HEK293 (cell line): ENCODE results near the gene CMKLR1.

Experiments used
- CTCF ChIA-PET: fragments of 350-600 bp; formaldehyde crosslinking; extraction: SDS; loops from one replicate; lab custom pipeline; 2021; ENCODE audit warnings: antibody characterized with exemption; lab: Yijun Ruan, JAX
- POLR2A ChIA-PET: fragments of 300-600 bp; formaldehyde crosslinking; extraction: SDS; loops from one replicate; lab custom pipeline; 2020; ENCODE audit warnings: antibody characterized with exemption, inconsistent platforms; lab: Yijun Ruan, JAX
- H3K27ac ChIP-seq: fragments of 200-500 bp; sonication (Bioruptor generic); 2 replicates; pipeline ENCODE4 v1.5.1; 2014; ENCODE audit warnings: low read depth, low read length, control low read depth, inconsistent platforms; ENCODE audit errors: extremely low read depth
- H3K36me3 ChIP-seq, 2 experiments: fragments of 200-500 bp in 1 of 2; sonication (Bioruptor generic) in 1 of 2; 1 replicate in 1 of 2; 2 replicates in 1 of 2; pipeline ENCODE4 v1.5.1; 2014 to 2017; ENCODE audit warnings: inconsistent platforms in 2 of 2, low read length in 2 of 2; ENCODE audit not compliant: control insufficient read depth in 2 of 2, insufficient read depth in 1 of 2
- H3K4me1 ChIP-seq: fragments of 200-500 bp; sonication (Bioruptor generic); 2 replicates; pipeline ENCODE4 v1.5.1; 2014; ENCODE audit warnings: mild to moderate bottlenecking, low read length, inconsistent platforms; ENCODE audit not compliant: control insufficient read depth, insufficient read depth
- H3K4me3 ChIP-seq: 2 replicates; pipeline ENCODE4 v1.5.1; 2011; ENCODE audit warnings: low read depth, mild to moderate bottlenecking, control low read depth, low read length, moderate library complexity
- H3K9me3 ChIP-seq: fragments of 200-500 bp; sonication (Bioruptor generic); 2 replicates; pipeline ENCODE4 v1.5.1; 2014; ENCODE audit warnings: low read depth, low read length, inconsistent platforms; ENCODE audit not compliant: control insufficient read depth, insufficient read depth
- OVOL3 ChIP-seq: fragments of 450-650 bp; formaldehyde crosslinking; IDR thresholded peaks from 2 replicates; pipeline ENCODE4 v1.5.1; 2016; ENCODE audit warnings: missing biosample characterization, missing genetic modification characterization
- SCRT2 ChIP-seq: fragments of 450-650 bp; formaldehyde crosslinking; IDR thresholded peaks from 2 replicates; pipeline ENCODE4 v1.5.1; 2016; ENCODE audit warnings: missing biosample characterization, missing genetic modification characterization
- SP7 ChIP-seq: fragments of 450-650 bp; formaldehyde crosslinking; IDR thresholded peaks from 2 replicates; pipeline ENCODE4 v1.5.1; 2016; ENCODE audit warnings: missing biosample characterization, missing genetic modification characterization
- TSHZ1 ChIP-seq: fragments of 450-650 bp; formaldehyde crosslinking; IDR thresholded peaks from 2 replicates; pipeline ENCODE4 v1.5.1; 2016; ENCODE audit warnings: missing biosample characterization, missing genetic modification characterization, borderline replicate concordance
- WT1 ChIP-seq: fragments of 450-650 bp; formaldehyde crosslinking; IDR thresholded peaks from 2 replicates; pipeline ENCODE4 v1.5.1; 2016; ENCODE audit warnings: missing biosample characterization, missing genetic modification characterization
- ZBTB26 ChIP-seq: fragments of 450-650 bp; formaldehyde crosslinking; optimal IDR thresholded peaks from 2 replicates; pipeline ENCODE3; 2016; ENCODE audit warnings: missing biosample characterization, mild to moderate bottlenecking, missing genetic modification characterization
- ZFHX2 ChIP-seq: fragments of 450-650 bp; formaldehyde crosslinking; conservative IDR thresholded peaks from 2 replicates; pipeline ENCODE4 v1.5.1; 2016; ENCODE audit warnings: missing biosample characterization, missing genetic modification characterization
- ZFP69B ChIP-seq: fragments of 450-650 bp; formaldehyde crosslinking; IDR thresholded peaks from 2 replicates; pipeline ENCODE4 v1.5.1; 2016; ENCODE audit warnings: missing biosample characterization, missing genetic modification characterization
- ZNF112 ChIP-seq: fragments of 450-650 bp; formaldehyde crosslinking; IDR thresholded peaks from 2 replicates; pipeline ENCODE4 v1.5.0; 2017; ENCODE audit warnings: missing biosample characterization, missing genetic modification characterization
- ZNF174 ChIP-seq: fragments of 450-650 bp; formaldehyde crosslinking; IDR thresholded peaks from 2 replicates; pipeline ENCODE4 v1.5.0; 2017; ENCODE audit warnings: missing biosample characterization, mild to moderate bottlenecking, missing genetic modification characterization
- ZNF324 ChIP-seq: fragments of 450-650 bp; formaldehyde crosslinking; IDR thresholded peaks from 2 replicates; pipeline ENCODE4 v1.5.1; 2016; ENCODE audit warnings: missing biosample characterization, missing genetic modification characterization
- ZNF416 ChIP-seq: fragments of 450-650 bp; formaldehyde crosslinking; IDR thresholded peaks from 2 replicates; pipeline ENCODE4 v1.5.1; 2016; ENCODE audit warnings: missing biosample characterization, missing genetic modification characterization
- ZNF423 ChIP-seq: fragments of 450-650 bp; formaldehyde crosslinking; IDR thresholded peaks from 2 replicates; pipeline ENCODE4 v1.5.1; 2016; ENCODE audit warnings: missing biosample characterization, missing genetic modification characterization
- ZNF544 ChIP-seq: fragments of 450-650 bp; formaldehyde crosslinking; IDR thresholded peaks from 2 replicates; pipeline ENCODE4 v1.5.0; 2017; ENCODE audit warnings: missing biosample characterization, missing genetic modification characterization
- ZNF548 ChIP-seq: fragments of 450-650 bp; formaldehyde crosslinking; IDR thresholded peaks from 2 replicates; pipeline ENCODE4 v1.5.1; 2016; ENCODE audit warnings: missing biosample characterization, missing genetic modification characterization
- ZNF621 ChIP-seq: fragments of 450-650 bp; formaldehyde crosslinking; IDR thresholded peaks from 2 replicates; pipeline ENCODE4 v1.5.1; 2017; ENCODE audit warnings: missing biosample characterization, missing genetic modification characterization
- ZNF670 ChIP-seq: fragments of 450-650 bp; formaldehyde crosslinking; IDR thresholded peaks from 2 replicates; pipeline ENCODE4 v1.5.1; 2016; ENCODE audit warnings: missing biosample characterization, missing genetic modification characterization, low read depth
- ZNF704 ChIP-seq: fragments of 450-650 bp; formaldehyde crosslinking; IDR thresholded peaks from 2 replicates; pipeline ENCODE4 v1.5.1; 2016; ENCODE audit warnings: missing biosample characterization, missing genetic modification characterization
- ZNF777 ChIP-seq: fragments of 450-650 bp; formaldehyde crosslinking; IDR thresholded peaks from 2 replicates; pipeline ENCODE4 v1.5.1; 2017; ENCODE audit warnings: missing biosample characterization, missing genetic modification characterization, borderline replicate concordance
- TF ChIP-seq, protein P1 (sequence below): fragments of 450-650 bp; formaldehyde crosslinking; IDR thresholded peaks from 2 replicates; pipeline ENCODE4 v1.5.1; 2016; ENCODE audit warnings: missing biosample characterization, missing genetic modification characterization
- TF ChIP-seq, protein P2 (sequence below): fragments of 450-650 bp; formaldehyde crosslinking; IDR thresholded peaks from 2 replicates; pipeline ENCODE4 v1.5.1; 2016; ENCODE audit warnings: missing biosample characterization, missing genetic modification characterization
- TF ChIP-seq, protein P3 (sequence below): fragments of 450-650 bp; formaldehyde crosslinking; IDR thresholded peaks from 2 replicates; pipeline ENCODE4 v1.5.1; 2016; ENCODE audit warnings: missing biosample characterization, missing genetic modification characterization

The CMKLR1 gene

GRCh38 chr12:108240027-108240785 lies 98.9 kb downstream of the CMKLR1 start:
- no peak overlapping the region for H3K27ac ChIP-seq
- H3K4me3 ChIP-seq, result no peak overlapping the region
- H3K4me1 ChIP-seq, result no peaks in the 10 kb centered on the region
- no peaks in the 10 kb centered on the region; the same call in 1 of the 2 replicates for H3K9me3 ChIP-seq
- no peak for TF ChIP-seq ZNF548
- TF ChIP-seq WT1 (tag by site-specific recombination), result no peak
- no peak for TF ChIP-seq ZNF423 (tag by site-specific recombination)
- no peak for TF ChIP-seq SP7 (tag by site-specific recombination)
- TF ChIP-seq OVOL3 (tag by site-specific recombination), result no peak
- no peak for TF ChIP-seq ZNF621 (tag by site-specific recombination)
- TF ChIP-seq, protein P1, sequence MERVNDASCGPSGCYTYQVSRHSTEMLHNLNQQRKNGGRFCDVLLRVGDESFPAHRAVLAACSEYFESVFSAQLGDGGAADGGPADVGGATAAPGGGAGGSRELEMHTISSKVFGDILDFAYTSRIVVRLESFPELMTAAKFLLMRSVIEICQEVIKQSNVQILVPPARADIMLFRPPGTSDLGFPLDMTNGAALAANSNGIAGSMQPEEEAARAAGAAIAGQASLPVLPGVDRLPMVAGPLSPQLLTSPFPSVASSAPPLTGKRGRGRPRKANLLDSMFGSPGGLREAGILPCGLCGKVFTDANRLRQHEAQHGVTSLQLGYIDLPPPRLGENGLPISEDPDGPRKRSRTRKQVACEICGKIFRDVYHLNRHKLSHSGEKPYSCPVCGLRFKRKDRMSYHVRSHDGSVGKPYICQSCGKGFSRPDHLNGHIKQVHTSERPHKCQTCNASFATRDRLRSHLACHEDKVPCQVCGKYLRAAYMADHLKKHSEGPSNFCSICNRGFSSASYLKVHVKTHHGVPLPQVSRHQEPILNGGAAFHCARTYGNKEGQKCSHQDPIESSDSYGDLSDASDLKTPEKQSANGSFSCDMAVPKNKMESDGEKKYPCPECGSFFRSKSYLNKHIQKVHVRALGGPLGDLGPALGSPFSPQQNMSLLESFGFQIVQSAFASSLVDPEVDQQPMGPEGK, result no peak
- no peak for TF ChIP-seq ZFP69B
- ChIA-PET POLR2A (no interaction called here), CTCF (no interaction called here)
- H3K36me3 ChIP-seq, result no peaks in the 10 kb centered on the region

- Histone ChIP-seq H3K4me1 (no peaks in the 10 kb centered on the region), H3K27ac (no peak overlapping the region), H3K9me3 (no peaks in the 10 kb centered on the region; the same call in 1 of the 2 replicates), H3K36me3 (no peaks in the 10 kb centered on the region), H3K4me3 (no peak overlapping the region)
- CTCF ChIA-PET, result no interaction called here
- POLR2A ChIA-PET, result no interaction called here
- TF ChIP-seq ZNF324 (tag by site-specific recombination) (no peak), ZNF416 (tag by site-specific recombination) (no peak), TSHZ1 (no peak), ZNF670 (tag by site-specific recombination) (no peak), ZNF112 (no peak), ZBTB26 (tag by site-specific recombination) (no peak), ZNF544 (tag by site-specific recombination) (no peak), ZNF704 (tag by site-specific recombination) (no peak), SCRT2 (no peak), ZFHX2 (no peak), ZNF174 (tag by site-specific recombination) (no peak), ZNF777 (tag by site-specific recombination) (no peak)
- TF ChIP-seq, protein P2, sequence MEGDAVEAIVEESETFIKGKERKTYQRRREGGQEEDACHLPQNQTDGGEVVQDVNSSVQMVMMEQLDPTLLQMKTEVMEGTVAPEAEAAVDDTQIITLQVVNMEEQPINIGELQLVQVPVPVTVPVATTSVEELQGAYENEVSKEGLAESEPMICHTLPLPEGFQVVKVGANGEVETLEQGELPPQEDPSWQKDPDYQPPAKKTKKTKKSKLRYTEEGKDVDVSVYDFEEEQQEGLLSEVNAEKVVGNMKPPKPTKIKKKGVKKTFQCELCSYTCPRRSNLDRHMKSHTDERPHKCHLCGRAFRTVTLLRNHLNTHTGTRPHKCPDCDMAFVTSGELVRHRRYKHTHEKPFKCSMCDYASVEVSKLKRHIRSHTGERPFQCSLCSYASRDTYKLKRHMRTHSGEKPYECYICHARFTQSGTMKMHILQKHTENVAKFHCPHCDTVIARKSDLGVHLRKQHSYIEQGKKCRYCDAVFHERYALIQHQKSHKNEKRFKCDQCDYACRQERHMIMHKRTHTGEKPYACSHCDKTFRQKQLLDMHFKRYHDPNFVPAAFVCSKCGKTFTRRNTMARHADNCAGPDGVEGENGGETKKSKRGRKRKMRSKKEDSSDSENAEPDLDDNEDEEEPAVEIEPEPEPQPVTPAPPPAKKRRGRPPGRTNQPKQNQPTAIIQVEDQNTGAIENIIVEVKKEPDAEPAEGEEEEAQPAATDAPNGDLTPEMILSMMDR, result no peak
- TF ChIP-seq, protein P3, sequence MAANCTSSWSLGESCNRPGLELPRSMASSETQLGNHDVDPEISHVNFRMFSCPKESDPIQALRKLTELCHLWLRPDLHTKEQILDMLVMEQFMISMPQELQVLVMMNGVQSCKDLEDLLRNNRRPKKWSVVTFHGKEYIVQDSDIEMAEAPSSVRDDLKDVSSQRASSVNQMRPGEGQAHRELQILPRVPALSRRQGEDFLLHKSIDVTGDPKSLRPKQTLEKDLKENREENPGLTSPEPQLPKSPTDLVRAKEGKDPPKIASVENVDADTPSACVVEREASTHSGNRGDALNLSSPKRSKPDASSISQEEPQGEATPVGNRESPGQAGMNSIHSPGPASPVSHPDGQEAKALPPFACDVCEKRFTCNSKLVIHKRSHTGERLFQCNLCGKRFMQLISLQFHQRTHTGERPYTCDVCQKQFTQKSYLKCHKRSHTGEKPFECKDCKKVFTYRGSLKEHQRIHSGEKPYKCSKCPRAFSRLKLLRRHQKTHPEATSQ, result no peak
These were observed 99.7 kb downstream of the CMKLR1 start for GRCh38 chr12:108239378-108239777.
